NCI-H82 treated with DMSO at 0.1 percent for 48 hours (cell line): ENCODE data around the gene NBEAL2.
"Not testable (repeated sequence)": the region's sequence is repeated elsewhere in the genome, so short reads cannot be mapped to it uniquely, and the experiment has no call there.

ENCODE experiments used
- DNase-seq: peaks from one replicate; lab custom pipeline; 2025; ENCODE audit not compliant: unreplicated experiment; lab: John Stamatoyannopoulos, UW

The NBEAL2 gene

DNA sequence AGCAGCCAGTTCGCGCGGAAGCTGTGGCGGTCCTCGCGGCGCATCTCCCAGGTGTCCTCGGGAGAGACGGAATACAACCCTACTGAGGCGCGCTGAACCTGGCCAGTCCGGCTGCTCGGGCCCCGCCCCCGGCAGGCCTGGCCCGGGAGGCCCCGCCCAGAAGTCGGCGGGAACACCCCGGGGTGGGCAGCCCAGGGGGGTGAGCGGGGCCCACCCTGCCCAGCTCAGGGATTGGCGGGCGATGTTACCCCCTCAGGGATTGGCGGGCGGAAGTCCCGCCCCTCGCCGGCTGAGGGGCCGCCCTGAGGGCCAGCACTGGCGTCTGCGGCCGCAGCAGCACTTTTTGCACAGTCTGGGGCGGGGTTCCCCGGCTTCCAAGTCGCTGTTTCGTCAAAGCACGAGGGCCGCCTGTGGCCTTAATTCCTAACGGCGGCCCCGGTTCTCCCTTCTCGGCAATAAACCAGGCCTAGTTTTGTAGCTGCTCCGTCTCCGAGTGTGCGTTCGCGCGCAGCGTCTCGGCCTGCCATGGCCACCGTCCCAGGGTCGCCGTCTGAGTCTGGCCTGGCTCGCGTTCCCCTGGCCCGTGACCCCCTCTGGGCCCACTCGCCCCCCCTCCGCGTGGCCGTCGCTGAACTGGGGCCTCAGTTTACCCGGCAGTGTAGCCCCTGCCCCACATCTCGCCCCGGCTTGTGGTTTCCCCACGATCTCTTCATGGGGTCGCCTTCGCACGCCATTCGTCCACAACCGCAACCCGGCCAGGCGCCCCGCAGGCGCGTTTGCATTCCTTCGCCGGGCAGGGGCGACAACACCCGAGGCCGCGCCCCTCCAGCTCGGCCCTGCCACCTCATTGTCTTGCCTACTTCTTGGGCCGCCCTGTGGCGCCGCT lies 30.0 kb downstream of the NBEAL2 start:
- DNase-seq, result peak; percentile 65

GRCh38 chr3:47010111-47010712 lies 30.7 kb downstream of the NBEAL2 start:
- DNase-seq, result no peak

DNA sequence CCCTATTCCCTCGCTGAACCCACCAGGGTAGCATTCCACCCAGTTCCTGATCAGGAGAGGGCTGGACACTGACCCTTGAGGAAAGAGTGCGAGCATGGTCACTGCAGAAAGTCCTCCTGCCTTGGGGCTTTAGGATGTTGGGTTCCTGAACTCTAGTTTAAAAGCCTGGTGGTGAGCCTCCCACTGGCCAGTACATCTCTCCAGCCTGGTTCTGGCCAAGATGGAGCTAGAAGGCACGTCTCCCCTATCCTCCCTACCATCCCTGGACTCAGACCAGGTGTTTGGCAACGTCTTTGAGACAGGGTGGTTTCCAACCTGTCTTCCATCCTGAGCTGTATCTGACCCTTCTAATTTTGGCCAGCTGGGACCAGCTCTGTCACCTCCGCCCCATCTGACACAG lies 31.4 kb downstream of the NBEAL2 start:
- no peak for DNase-seq

- DNase-seq, result no peak
Measured at GRCh38 chr3:47011371-47011770, 31.9 kb downstream of the NBEAL2 start.

- DNase-seq, result no peak
Measured at GRCh38 chr3:47012342-47013230, 33.1 kb downstream of the NBEAL2 start.

GRCh38 chr3:47013231-47013630 lies 33.8 kb downstream of the NBEAL2 start:
- no peak for DNase-seq

DNA sequence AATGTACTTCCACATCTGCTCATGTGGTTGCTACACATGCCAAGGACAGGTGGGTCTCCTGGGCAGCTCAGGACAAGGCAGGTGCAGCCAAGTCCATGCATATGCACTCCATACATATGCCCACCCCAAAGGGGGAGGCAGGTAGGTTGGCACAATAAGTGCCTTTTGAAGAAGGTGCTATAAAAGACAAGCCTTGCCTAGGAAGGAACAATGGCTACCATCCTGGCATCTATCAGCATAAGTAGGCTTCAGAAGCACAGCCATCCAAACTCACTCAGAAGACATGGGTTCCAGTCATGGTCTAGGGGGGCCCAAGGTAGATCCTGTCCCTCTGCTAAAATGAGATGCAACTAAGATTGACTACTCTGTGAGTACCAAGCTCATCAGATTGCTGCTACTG lies 34.6 kb downstream of the NBEAL2 start:
- DNase-seq, result no peak

DNA sequence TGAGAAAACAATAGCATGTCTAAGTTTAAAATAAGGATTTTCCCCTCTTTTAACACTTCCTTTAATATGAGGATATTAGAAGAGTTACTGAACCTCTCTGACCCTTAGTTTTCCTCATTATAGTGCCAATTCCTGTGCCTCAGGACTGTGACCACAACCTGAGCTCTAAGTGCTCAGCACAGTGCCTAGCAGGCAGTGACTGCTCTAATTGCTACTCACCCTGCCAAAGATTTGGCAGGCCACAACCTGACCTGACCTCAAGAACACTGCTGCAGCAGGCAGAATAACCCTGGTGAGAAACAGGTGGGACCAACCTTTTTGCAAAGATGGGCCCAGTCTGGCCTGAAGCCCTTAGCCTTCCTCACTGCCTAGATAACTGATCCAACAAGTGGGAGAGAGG lies 35.7 kb downstream of the NBEAL2 start:
- DNase-seq, result no peak

DNA sequence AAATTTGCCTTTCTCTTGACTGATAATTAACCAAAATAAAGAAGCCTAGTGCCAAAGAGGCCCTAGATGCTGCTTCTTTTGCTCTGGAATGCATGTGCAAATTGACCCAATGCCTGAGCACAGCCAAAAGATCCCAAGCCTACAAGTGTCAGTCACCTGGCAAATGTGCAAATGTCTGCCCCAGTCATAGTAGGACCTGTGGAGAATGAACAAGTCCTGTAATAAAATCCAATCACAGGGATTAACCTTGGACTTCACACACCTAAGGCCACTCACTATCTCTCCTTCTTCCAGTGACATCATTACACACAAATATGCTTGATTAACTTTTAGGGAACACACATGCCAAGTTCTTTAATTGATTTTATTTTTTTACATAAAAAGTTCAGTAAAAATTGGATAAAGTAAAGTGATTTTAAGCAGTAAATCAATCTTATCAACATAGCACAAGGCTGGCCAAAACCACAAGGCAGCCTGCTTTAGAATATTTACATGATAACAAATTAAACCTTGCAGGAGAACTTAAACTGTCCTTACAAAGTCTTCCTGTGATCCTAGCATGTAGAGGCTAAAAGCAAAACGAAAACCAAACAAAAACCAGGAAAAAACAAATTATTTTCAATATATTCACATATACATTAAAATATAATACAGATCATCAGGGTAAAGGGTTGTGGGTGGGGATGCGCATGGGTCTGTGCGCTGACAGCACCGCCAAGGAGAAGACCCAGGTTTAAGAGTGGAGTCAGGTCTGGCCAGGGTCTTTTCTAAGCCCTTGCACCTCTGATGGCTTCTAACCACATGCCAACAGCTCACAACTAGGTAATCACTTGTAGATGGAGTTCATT lies 36.8 kb downstream of the NBEAL2 start:
- no peak for DNase-seq

DNA sequence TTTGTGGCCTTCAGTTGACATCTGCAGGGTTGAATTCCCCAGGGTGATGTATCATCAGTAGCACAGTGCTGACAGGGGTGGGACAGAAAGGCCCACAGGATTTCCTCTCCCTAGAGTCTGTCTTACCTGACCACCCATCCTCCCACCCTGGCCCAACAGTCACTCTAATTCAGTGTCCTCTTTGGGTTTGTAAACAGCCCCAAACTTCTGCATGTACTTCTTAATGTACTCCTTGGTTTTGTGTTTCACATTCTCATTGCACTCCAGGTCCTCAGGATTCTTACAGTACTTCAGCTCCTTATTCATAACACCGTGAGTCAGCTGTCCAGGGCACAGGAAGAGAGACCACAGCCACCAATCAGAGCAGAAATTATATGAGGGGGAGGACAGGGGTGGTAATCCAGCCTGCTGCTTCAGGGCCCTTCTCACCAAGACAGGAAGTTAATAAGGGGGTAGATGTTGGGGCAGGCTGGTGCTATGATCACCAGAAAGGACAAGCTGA lies 37.5 kb downstream of the NBEAL2 start:
- DNase-seq, result no peak

- DNase-seq, result no peak
Measured at GRCh38 chr3:47017504-47018268, 38.2 kb downstream of the NBEAL2 start.

DNA sequence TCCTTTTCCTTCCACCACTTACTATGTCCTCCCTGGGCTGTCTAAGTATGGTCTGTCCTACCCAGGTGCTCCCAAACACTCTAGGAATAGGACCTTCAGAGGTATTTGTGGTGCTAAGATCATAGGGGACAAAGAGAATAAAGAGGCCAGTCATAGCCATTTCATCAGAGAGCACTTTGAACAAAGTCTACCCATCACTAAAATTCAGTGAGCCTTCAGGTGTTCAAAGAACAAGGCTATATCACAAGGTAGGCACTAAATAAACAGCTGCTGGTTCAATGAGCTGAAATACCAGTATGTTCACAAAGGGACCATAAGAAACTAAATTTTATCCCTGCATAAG lies 38.8 kb downstream of the NBEAL2 start:
- DNase-seq, result no peak

DNA sequence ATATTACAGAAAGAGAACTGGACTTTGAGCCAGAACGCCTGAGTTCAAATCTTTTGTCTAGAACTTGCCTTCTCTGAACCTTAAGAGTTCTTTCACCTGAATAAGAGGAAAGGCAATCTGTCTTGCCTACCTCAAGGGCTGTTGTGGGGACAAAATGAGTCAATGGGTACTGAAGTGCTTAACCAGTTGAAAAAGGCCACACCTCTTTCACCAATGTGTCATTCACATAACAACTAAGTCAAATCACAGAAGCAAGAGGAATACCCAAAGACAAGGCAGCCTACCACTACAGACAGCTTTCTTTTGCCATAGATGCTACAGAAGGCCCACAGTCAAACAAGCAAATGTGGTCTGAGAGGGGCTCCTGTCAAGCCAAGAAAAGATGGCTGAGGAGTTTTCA lies 39.7 kb downstream of the NBEAL2 start:
- DNase-seq, result no peak

DNA sequence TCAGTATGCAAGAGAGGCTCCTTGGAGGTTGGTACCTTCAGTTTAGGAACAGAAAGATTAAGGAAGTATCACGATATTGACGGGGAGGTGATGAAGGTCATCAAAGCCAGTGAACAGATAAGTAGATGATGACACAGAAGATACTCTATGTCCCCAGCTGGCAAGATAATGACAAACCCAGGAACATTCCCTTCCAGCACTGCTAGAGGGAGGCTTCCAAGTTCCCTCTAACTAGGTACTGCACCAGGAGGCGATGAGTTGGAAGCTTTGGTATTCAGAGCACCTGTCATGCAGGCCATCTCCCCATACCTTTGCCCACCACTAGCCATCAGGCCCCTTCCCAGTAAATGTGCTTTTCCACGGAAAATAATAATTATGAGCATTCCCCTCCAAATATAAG lies 40.8 kb downstream of the NBEAL2 start:
- DNase-seq, result no peak

DNA sequence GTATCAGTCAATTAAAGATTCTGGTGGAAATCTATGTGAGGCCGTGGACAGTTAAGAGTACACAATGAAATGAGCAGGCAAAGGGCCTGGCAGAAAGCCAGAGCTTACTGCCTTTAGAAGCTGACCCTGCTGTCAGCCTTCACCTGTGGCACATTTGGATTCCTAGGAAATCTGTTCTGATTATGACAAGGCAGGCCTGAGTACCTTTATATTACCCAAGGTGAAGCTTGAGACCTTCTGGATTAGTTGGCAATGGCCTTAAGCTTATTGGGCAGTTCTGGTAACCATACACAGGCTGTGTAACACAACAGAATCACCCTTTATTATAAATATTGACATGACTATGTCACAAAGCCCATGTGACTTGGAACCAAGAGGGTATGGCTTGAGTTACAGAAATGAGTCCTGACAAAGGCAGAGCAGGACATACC lies 43.2 kb downstream of the NBEAL2 start:
- no peak for DNase-seq

GRCh38 chr3:47024932-47025331 lies 45.5 kb downstream of the NBEAL2 start:
- no peak for DNase-seq

DNA sequence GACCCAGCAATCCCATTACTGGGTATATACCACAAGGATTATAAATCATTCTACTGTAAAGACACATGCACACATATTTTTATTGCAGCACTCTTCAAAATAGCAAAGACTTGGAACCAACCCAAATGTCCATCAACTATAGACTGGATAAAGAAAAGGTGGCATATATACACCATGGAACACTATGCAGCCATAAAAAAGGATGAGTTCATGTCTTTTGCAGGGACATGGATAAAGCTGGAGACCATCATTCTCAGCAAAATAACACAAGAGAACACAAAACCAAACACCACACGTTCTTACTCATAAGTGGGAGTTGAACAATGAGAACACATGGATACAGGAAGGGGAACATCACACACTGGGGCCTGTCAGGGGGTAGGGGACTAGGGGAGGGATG lies 47.0 kb downstream of the NBEAL2 start:
- not testable (repeated sequence) for DNase-seq

DNA sequence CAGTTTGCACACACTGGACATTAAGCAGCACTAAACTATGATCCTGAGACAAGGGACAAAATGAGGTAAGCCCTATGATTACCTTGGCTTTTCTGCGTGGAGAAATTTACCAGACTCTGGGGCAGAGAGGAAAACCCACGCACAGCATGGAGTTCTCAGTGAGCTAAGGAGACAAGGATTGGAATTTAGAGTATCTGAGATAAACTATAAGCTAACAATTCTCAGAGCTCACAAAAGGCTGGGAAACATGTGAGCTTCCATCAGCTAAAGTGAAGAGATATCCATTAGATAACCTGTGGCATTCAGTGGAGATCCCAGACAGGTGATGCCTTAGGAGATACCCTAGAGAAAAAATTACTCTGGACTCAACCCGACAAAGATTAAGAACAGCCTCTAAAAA lies 48.7 kb downstream of the NBEAL2 start:
- DNase-seq, result no peak

GRCh38 chr3:47028667-47029066 lies 49.2 kb downstream of the NBEAL2 start:
- no peak for DNase-seq

DNA sequence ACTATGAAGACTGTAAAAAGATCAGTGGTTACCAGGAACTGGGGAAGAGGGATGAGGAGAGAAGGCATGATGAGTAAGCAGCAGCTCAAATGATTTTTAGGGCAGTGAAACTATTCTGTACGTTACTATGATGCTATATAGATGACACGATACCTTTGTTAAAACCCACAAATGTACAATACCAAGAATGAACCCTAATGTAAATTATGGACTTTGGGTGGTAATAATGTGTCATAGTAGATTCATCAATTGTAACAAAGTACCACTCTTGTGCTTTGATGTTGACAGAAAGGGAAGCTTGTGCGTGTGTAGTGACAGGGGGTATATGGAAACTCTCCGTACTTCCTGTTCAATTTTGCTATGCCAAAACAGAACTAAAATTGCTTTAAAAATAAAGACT lies 51.6 kb downstream of the NBEAL2 start:
- not testable (repeated sequence) for DNase-seq
